ENCODE results near the gene PRSS21. TPM values are rescaled to one million over a fixed set of nuclear protein-coding genes. Genes with fewer than 3 reads are reported as not detected.

The PRSS21 gene
- total and polyA plus RNA-seq, 10 of the 15 experiments (the other 5 are each of a cell fraction or from before 2014, with no cell fraction given) = 5.3 to 73.4 (median 40.1) TPM; not detected in 1

DNA sequence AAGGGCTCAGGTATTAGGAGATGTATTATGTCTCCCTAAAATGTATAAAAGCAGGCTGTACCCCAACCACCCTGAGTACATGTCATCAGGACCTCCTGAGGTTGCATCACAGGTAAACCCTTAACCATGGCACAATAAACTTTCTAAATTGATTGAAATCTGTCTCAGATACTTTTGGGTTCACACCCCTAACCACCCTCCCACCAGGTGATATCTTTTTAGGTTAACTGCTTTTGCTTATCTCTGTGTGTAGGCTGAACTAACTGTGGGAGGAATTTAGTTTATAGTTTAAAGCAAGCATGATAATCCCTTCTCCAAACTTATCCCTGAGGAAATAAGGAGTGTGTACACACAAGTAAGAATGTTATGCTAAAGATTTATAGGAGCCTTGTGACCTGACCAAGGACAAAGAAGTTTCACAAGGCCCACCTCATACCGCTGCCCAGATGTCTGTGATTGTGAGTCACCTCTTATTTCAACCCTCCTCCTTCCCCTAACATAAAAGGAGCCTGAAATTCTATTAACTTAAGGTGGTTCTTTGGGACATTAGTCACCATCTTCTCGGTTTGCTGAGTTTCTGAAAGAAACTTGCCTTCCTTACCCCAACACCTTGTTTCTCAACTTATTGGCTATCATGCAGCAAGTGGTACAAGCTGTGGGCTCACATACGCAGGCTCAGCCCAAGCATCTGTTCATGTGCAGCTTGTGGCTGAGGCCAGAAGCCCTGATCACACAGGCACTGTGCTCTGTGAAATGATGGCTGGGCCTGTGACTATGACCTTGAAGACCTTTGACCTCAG lies 29.7 kb downstream of the PRSS21 start:
- in situ Hi-C loops (cut with MboI) (no loop called here), intact Hi-C loops (cut with micrococcal nuclease; ENCODE audit: unreplicated experiment) (no loop called here)
- Histone ChIP-seq H4K20me1 (ENCODE audit: control insufficient read depth, insufficient read depth) (no peaks in the 10 kb centered on the region), H3K9ac (ENCODE audit: control insufficient read depth, insufficient read depth, low read length) (no peak overlapping the region), H3K27ac (ENCODE audit: control insufficient read depth, insufficient read depth) (no peak overlapping the region), H3K79me2 (ENCODE audit: control insufficient read depth, insufficient read depth, low read length) (no peaks in the 10 kb centered on the region), H3K4me3 (no peak overlapping the region), H3K9me3 (replicated peaks; ENCODE audit: control insufficient read depth, insufficient read depth, low read length) (peaks cover 3% of the 10 kb centered on the region; the same call in 1 of the 3 replicates), H3K4me1 (ENCODE audit: control insufficient read depth, insufficient read depth, low read length) (peaks cover 9% of the 10 kb centered on the region; the same call in 1 of the 2 replicates), H3K36me3 (ENCODE audit: control insufficient read depth in 2 of 2, insufficient read depth in 2 of 2, low read length in 1 of 2) (no peaks in the 10 kb centered on the region), H3K4me2 (ENCODE audit: control insufficient read depth, insufficient read depth) (no peak overlapping the region), H3K27me3 (replicated peaks in 1 of 2; ENCODE audit: control insufficient read depth in 2 of 2, insufficient read depth in 2 of 2, low read length in 1 of 2) (peaks cover 0 to 2% of the 10 kb centered on the region in 2 experiments; a peak in 1 of 4 replicates), H2AFZ (ENCODE audit: control insufficient read depth, low read depth, low read length) (no peak overlapping the region)
- ChIA-PET RAD21 (ENCODE audit: unreplicated experiment) (no interaction called here), CTCF (no interaction called here), SMC1A (ENCODE audit: uncharacterized antibody, unreplicated experiment) (no interaction called here), POLR2A (no interaction called here)
- ATAC-seq (no peak), FAIRE-seq (no peak), DNase-seq (ENCODE audit: low read depth, low spot score) (no peak)
- TF ChIP-seq, protein P1, sequence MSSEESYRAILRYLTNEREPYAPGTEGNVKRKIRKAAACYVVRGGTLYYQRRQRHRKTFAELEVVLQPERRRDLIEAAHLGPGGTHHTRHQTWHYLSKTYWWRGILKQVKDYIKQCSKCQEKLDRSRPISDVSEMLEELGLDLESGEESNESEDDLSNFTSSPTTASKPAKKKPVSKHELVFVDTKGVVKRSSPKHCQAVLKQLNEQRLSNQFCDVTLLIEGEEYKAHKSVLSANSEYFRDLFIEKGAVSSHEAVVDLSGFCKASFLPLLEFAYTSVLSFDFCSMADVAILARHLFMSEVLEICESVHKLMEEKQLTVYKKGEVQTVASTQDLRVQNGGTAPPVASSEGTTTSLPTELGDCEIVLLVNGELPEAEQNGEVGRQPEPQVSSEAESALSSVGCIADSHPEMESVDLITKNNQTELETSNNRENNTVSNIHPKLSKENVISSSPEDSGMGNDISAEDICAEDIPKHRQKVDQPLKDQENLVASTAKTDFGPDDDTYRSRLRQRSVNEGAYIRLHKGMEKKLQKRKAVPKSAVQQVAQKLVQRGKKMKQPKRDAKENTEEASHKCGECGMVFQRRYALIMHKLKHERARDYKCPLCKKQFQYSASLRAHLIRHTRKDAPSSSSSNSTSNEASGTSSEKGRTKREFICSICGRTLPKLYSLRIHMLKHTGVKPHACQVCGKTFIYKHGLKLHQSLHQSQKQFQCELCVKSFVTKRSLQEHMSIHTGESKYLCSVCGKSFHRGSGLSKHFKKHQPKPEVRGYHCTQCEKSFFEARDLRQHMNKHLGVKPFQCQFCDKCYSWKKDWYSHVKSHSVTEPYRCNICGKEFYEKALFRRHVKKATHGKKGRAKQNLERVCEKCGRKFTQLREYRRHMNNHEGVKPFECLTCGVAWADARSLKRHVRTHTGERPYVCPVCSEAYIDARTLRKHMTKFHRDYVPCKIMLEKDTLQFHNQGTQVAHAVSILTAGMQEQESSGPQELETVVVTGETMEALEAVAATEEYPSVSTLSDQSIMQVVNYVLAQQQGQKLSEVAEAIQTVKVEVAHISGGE (CRISPR knock-in tag; IDR thresholded peaks at IDR 0.05) = no peak
- TF ChIP-seq NR2F1 (conservative IDR thresholded peaks at IDR 0.05) = 0 out of 2 replicates have a peak, but pooled peaks have one; percentile 10
- BruUV-seq (replicated peaks) = no TSS peak
- WGBS (ENCODE audit: insufficient coverage, insufficient replicate concordance, low lambda C conversion rate, missing lambda C conversion rate) = 6% methylated on average over 3 of the region's 3 CpGs

All from GM12878 (cell line).